Measurements from ENCODE around the gene NFIC. TPM values are rescaled to one million over a fixed set of nuclear protein-coding genes. Genes with fewer than 3 reads are reported as not detected.

The NFIC gene
- total RNA-seq, 1 experiment from 2014 or later = 85.5 TPM

DNA sequence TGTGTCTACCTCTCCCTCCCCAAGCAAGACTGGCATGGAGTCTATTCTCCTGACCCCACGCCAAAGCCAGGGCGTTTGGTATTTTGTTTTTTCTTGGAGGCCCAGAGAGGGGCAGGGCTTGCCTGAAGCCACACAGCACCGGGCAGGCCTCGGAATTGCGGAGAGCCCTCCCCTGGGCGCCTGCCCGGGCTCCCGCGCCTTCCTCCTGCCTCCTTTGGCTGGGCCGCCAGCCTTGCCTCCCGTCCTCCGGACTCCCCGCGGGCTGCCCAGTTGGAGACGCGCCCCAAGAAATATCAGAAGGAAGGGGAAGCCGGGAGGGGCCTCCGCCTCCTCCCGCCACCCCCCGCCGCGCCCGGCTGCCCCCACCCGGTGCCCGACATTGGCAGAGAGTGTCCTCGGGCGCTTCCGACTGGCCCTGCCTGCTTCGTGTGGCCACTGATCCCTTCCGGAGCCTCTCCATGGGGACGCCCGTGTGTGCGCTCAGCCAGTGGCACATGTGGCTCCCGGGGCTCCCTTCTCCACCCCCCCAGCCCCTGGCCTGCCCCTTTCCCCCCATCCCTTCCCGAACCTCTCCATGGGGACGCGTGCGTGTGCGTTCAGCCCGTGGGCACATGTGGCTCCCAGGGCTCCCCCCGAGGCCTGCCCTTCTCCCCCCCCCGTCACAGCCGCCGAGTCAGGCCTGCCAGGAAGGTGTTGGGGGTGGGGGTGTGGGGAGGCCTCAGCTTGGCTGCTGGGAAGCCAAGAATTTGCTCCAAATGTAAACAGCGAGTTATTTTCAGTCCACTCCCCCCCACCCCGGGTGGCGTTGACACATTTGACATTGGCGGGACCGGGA is 37.3 kb downstream of the NFIC start:
- ChIA-PET CTCF (no interaction called here), POLR2A (no interaction called here)
- Mint-ChIP-seq H3K9me3 (ENCODE audit: unreplicated experiment) (no peaks in the 10 kb centered on the region), H3K27ac (ENCODE audit: low read depth, unreplicated experiment) (peak overlapping the region; percentile 39), H3K4me3 (ENCODE audit: unreplicated experiment) (peak overlapping the region; percentile 33), H3K27me3 (ENCODE audit: insufficient read depth, unreplicated experiment) (no peaks in the 10 kb centered on the region), H3K36me3 (ENCODE audit: insufficient read depth, unreplicated experiment) (peaks cover 45% of the 10 kb centered on the region), H3K4me1 (ENCODE audit: insufficient read depth, unreplicated experiment) (peaks cover 7% of the 10 kb centered on the region)
- DNase-seq (ENCODE audit: unreplicated experiment) = peak; percentile 69
- BruUV-seq (replicated peaks) = no TSS peak
- intact Hi-C loops (cut with micrococcal nuclease) = no loop called here
- TF ChIP-seq CTCF (IDR thresholded peaks at IDR 0.05; ENCODE audit: unreplicated experiment) = no peak

DNA sequence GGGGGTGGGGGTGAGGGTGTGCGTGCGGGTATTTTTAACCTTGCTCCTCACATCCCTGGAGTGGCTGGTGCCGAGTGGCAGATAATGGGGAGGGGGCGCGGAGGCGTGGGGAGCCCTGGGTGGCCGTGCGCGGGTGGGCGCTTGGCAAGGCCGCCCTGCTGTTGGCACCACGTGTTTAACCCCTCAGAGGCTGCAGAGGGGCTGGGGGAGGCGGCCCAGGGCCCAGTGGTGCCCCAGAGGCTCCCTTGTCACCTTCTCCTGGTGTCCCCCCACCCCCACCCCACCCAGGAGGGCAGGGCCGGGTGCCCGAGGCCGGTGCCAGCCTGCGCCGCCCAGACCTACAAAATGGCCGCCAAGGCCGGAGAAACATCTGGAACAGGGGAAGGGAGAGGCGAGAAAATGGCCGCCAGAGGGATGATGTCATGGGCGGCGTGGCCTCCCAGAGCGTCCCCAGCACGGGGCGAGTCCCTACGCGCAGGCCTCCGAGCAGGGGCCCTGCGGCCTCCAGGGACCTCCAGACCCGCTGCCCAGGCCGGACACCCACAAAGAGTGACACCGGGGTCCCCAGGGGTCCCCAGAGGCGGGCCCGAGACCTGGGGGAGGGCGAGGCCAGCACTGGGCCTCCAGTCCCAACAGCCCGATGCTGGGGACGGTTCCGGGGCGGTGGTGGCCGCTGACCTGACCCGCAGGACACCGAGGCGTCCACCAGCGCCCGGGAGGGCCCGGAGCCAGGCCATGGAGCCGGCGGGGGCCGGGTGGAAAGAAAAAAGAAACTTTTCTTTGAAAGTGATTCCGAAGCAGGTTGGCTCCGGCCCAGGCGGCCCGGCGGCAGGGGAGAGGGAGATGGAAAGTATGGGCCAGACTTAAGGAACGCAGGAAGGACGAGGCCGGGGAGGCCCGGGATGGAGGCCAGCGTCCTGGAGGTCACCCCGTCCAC is 38.2 kb downstream of the NFIC start:
- Mint-ChIP-seq H3K27ac (ENCODE audit: low read depth, unreplicated experiment) (peak overlapping the region; percentile 39), H3K27me3 (ENCODE audit: insufficient read depth, unreplicated experiment) (no peaks in the 10 kb centered on the region), H3K9me3 (ENCODE audit: unreplicated experiment) (no peaks in the 10 kb centered on the region), H3K4me3 (ENCODE audit: unreplicated experiment) (no peak overlapping the region), H3K36me3 (ENCODE audit: insufficient read depth, unreplicated experiment) (peaks cover 46% of the 10 kb centered on the region), H3K4me1 (ENCODE audit: insufficient read depth, unreplicated experiment) (peaks cover 11% of the 10 kb centered on the region)
- no peak for TF ChIP-seq CTCF (IDR thresholded peaks at IDR 0.05; ENCODE audit: unreplicated experiment)
- DNase-seq (ENCODE audit: unreplicated experiment) = no peak
- POLR2A ChIA-PET = no interaction called here
- intact Hi-C loops (cut with micrococcal nuclease) = no loop called here
- no TSS peak for BruUV-seq (replicated peaks)
- CTCF ChIA-PET = no interaction called here

DNA sequence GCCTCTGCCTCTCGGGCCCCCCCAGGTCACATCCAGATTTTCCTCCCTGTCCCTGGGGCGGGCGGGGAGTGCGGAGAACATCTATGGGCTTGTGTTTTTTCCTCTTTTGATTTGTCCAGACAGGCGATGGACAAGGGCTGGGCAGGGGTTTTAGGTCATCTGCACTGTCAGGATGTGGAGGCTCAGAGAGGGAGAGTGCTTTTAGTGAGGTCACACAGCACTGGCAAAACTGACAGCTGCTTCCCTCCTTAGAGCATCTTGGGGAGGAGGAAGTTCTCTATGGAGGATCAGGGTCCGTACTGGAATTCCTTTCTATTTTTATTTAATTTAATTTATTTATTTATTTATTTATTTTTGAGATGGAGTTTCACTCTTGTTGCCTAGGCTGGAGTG is 38.9 kb downstream of the NFIC start:
- DNase-seq (ENCODE audit: unreplicated experiment) = no peak
- Mint-ChIP-seq H3K27me3 (ENCODE audit: insufficient read depth, unreplicated experiment) (no peaks in the 10 kb centered on the region), H3K27ac (ENCODE audit: low read depth, unreplicated experiment) (peak overlapping the region; percentile 75), H3K4me3 (ENCODE audit: unreplicated experiment) (no peak overlapping the region), H3K4me1 (ENCODE audit: insufficient read depth, unreplicated experiment) (peaks cover 11% of the 10 kb centered on the region), H3K9me3 (ENCODE audit: unreplicated experiment) (no peaks in the 10 kb centered on the region), H3K36me3 (ENCODE audit: insufficient read depth, unreplicated experiment) (peaks cover 45% of the 10 kb centered on the region)
- no peak for TF ChIP-seq CTCF (IDR thresholded peaks at IDR 0.05; ENCODE audit: unreplicated experiment)
- intact Hi-C loops (cut with micrococcal nuclease) = no loop called here
- BruUV-seq (replicated peaks) = no TSS peak
- POLR2A ChIA-PET = no interaction called here
- CTCF ChIA-PET = interaction anchor here (1.2 kb wide), 1 partner anchor 10 kb away, joined by 3 read pairs; no protein-coding TSS in a partner anchor

- H3K9me3 Mint-ChIP-seq (ENCODE audit: unreplicated experiment) = no peaks in the 10 kb centered on the region
- ChIA-PET POLR2A (no interaction called here), CTCF (interaction anchor here (0.7 to 1.2 kb wide), 3 partner anchors 11 to 796 kb away, joined by 3 to 5 read pairs (median 4); no protein-coding TSS in a partner anchor)
- H3K4me1 Mint-ChIP-seq (ENCODE audit: insufficient read depth, unreplicated experiment) = peaks cover 13% of the 10 kb centered on the region
- no peak for DNase-seq (ENCODE audit: unreplicated experiment)
- no TSS peak for BruUV-seq (replicated peaks)
- intact Hi-C loops (cut with micrococcal nuclease) = no loop called here
- TF ChIP-seq CTCF (IDR thresholded peaks at IDR 0.05; ENCODE audit: unreplicated experiment) = no peak
- H3K36me3 Mint-ChIP-seq (ENCODE audit: insufficient read depth, unreplicated experiment) = peaks cover 41% of the 10 kb centered on the region
- H3K27ac Mint-ChIP-seq (ENCODE audit: low read depth, unreplicated experiment) = no peak overlapping the region
- no peak overlapping the region for H3K4me3 Mint-ChIP-seq (ENCODE audit: unreplicated experiment)
- no peaks in the 10 kb centered on the region for H3K27me3 Mint-ChIP-seq (ENCODE audit: insufficient read depth, unreplicated experiment)
Observed at GRCh38 chr19:3406571-3407111, 40.3 kb downstream of the NFIC start.

All from MCF 10A (cell line).